Fibroblast of skin of right quadriceps (primary cell): ENCODE data around the gene BRD4.

ENCODE experiments used
- DNase-seq: peaks from one replicate; pipeline ENCODE4 v3.0.0-alpha.2; 2013

BRD4 gene

DNA sequence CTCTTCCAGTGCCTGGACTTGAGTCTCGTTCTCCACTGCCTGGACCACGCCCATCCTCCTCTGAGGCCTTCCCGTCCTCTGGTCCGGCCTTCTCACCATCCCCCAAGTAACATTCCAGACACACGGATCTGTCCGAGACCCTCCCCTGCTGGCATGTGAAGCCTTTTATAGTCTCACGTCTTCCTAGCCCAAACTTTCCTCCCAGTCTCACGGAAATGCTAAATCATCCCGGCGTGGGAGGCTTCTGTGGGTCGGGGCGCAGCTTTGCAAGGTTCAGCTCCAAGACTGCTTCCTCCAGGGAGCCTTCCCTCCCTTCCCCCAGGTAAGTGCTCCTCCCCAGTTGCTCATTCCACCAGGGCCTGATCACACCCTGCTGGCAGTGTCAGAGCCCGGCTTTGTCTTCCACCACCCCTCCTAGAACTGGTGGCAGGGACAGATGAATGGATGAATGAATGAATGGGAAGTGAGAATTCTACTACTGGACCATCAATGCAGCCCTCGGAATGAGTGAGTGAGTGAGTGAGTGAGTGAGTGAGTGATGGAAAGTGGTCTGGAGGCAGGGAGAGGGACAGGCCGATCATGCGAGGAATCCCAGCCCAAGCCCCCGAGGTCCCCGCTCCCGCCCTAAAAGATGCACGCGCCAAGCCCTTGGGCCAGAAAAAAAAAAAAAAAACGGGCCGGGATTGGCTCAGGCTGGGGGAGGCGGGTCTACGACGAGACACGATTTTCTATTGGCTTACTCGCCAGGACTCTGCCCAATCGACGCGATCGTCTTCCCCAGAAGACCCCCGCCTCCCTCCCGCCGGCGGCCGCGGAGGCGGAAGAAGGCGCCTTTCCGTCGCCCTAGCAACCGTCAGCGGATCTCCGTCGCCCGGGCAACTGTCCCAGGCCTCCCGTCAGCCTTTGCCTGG is 109.3 kb downstream of the BRD4 start:
- DNase-seq, result peak; percentile 95

- no peak for DNase-seq
Observed at GRCh38 chr19:15220833-15221232, 111.5 kb downstream of the BRD4 start.

DNA sequence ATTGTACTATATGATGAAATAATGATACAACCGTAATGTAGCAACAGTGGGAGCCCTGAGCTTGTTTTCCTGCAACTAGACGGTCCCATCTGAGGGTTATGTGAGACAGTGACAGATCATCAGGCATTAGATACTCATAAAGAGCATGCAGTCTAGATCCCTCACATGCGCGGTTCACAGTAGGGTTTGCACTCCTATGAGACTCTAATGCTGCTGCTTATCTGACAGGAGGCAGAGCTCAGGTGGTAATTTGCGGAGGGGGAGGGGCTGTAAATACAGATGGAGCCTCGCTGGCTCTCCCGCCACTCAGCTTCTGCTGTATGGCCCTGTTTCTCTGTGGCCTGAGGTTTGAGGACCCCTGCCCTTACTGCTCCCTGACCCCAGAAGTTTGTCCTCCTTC is 113.8 kb downstream of the BRD4 start:
- no peak for DNase-seq

DNA sequence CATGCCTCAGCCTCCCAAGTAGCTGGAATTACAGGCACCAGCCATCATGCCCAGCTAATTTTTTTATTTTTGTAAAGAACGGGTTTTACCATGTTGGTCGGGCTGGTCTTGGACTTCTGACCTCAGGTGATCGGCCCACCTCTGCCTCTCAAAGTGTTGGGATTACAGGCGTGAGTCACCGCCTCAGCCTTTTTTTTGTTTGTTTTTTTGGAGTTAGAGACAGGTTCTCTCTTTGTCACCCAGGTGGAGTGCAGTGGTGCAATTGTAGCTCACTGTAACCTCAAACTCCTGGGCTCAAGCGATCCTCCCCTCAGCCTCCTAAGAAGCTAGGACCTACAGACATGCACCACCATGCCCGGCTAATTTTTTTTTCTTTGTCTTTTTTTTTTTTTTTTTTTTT is 116.0 kb downstream of the BRD4 start:
- DNase-seq, result no peak

GRCh38 chr19:15213715-15214381 is 118.5 kb downstream of the BRD4 start:
- no peak for DNase-seq

DNA sequence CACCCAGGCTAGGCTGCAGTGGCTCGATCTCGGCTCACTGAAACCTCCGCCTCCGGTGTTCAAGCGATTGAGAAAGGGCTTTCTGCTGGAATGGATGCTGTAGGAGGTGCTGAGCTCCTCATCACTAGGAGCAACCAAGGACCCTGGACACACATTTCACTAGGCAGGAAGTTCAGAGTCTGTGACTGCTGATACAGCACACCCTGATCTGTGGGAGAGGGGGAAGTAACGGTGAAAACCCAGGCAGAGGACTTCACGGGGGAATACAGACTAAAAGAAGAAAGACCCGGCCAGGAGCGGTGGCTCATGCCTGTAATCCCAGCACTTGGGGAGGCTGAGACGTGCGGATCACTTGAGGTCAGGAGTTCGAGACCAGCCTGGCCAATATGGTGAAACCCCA is 119.6 kb downstream of the BRD4 start:
- DNase-seq, result no peak

GRCh38 chr19:15210323-15210781 is 122.0 kb downstream of the BRD4 start:
- DNase-seq, result peak; percentile 43

DNA sequence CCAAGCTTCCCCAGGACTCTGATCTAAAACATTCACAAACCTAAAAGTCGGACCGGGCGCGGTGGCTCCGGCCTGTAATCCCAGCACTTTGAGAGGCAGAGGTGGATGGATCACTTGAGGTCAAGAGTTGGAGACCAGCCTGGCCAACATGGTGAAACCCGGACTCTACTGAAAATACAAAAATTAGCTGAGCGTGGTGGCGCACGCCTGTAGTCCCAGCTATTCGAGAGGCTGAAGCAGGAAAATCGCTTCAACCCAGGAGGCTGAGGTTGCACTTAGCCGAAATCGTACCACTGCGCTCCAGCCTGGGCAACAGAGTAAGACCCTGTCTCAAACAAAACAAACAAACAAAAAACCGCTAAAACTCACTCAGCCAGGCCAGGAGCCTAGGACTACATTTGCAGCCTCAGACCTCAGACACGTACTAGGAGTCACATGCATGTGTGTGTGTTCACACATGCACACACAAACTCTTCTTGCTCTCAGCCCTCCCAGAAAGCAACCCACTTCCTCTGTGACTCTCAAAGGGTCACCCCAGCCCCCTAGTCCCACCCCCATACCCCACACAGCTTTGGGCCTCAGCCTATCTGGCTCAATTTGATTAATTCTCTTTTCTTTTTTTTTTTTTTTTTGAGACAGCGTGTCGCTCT is 130.8 kb downstream of the BRD4 start:
- DNase-seq, result no peak

- no peak for DNase-seq
Observed at GRCh38 chr19:15200553-15201364, 131.6 kb downstream of the BRD4 start, which contains the start of gene NOTCH3. Gene NOTCH3 (minus strand): TSS chr19:15200995. CDS start chr19:15200905, 90 bp downstream.

- peak; percentile 31 for DNase-seq
Observed at GRCh38 chr19:15199661-15200552, 132.4 kb downstream of the BRD4 start.

DNA sequence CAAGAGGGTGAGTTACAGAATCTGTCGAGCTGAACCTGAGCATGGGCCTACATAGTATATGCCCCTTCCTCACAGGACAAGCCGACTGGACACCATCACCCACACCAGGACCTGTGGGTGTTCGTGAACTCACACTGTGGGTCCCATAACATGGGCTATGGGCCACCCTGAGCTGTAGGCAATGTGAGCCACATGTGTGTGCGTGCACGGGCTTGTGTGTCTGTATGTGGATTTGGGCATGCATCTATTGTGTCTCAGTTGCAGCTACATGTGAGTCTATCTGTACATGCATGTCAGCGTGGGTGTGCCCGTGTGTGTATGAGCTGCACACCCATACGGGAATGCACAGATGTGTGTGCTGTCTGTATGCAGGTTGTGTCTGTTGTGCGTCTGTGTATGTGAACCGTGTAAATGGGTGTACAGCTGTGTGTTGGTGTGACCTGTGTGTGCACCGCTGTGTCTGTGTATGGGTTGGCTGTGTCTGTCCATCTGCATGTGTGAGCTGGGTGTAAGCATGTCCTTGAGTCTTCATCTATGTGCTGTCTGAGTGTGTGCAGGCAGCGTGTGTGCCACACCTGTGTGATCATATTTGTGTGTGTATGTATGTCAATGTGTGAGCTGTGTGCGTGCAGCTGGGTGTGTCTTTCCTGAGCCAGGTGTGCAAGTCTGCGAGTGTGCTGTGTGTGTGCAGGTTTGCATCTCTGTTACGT is 133.2 kb downstream of the BRD4 start:
- DNase-seq, result no peak

GRCh38 chr19:15197942-15198341 is 134.4 kb downstream of the BRD4 start:
- no peak for DNase-seq

- DNase-seq, result no peak
Observed at GRCh38 chr19:15197275-15197941, 134.9 kb downstream of the BRD4 start.

DNA sequence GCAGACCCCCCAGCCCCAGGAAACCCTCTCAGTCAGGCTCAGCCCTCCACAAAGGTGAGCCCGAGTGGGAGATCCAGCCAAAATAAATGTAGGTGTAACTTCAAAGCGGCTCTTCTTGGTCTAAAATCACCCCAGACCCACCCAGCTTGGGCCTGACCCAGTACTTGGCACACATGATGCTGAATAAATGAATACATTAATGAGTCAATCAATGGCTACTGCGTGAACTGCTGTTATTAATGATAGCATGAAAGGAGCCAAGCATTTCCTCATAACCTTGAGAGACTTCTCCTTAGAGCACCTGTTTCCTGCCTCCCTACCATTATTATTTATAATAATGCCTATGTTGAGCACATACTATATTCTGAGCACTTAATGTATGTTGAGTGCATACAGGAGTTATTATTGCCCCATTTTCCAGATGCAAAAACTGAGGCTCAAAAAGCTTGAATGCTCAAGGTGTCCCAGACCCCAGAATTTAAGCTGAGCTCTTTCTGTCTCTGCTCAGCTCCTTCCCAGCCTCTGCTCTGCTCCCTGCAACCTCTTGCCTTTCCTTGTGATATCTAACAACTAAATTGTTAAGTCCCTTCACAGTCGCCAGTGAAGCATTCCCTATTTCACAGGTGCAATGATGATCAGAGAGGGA is 135.9 kb downstream of the BRD4 start:
- no peak for DNase-seq

- DNase-seq, result peak; percentile 51
Observed at GRCh38 chr19:15195371-15196334, 136.7 kb downstream of the BRD4 start.

DNA sequence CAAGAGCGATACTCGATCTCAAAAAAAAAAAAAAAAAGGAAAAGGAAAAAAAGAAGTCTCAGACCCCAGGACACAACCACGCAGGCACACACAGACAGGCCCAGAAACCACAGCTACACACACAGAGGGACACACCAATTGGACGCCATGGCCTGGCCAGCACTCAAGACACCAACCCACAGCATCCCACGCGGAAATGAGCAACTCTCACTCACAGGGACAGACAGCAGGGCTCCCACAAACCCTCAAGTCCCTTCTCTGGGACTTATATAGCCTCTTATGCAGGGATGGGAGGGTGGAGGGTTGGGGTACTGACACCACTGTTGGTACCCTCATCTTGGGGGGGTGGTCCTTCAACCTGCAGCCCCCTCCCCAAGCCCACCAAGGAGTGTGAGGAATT is 137.4 kb downstream of the BRD4 start:
- DNase-seq, result no peak

- no peak for DNase-seq
Observed at GRCh38 chr19:15191982-15192381, 140.4 kb downstream of the BRD4 start.

DNA sequence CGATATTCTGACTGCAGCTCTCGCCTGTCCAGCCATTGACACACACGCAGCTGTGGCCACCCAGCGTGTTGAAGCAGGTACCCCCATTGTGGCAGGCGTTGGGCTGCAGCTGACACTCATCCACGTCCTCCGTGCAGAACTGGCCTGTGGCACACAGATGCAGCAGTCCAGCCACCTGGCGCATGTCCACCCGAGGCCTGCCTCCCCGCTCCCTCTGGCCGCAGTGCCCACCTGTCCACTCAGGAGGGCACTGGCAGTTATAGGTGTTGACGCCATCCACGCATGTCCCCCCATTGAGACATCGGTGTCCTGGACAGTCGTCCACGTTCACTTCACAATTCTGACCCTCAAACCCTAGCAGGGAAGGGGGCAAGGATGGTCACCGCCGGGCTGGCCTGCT is 140.8 kb downstream of the BRD4 start:
- DNase-seq, result no peak

DNA sequence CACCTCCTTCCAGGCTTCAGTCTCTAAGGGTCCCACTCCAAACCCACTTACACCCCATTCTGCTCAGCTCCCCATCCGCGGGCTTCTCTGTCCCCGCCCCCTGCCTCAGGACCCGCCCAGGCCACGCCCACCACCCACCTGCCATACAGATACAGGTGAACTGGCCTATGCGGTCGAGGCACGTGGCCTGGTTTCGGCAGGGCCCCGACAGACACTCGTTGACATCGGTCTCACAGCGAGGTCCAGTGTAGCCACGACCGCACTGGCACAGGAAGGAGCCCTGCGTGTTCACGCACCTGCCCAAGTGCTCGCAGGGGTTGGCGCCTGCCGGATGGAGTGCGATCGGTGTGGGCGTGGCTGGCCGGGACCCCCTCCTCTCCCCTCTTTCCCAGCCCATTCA is 143.5 kb downstream of the BRD4 start:
- no peak for DNase-seq
